K562 (cell line): Measurements from ENCODE around the gene DDX39A. TPM values are rescaled to one million over a fixed set of nuclear protein-coding genes. Genes with fewer than 3 reads are reported as not detected.

ENCODE experiments used
- CBX3 ChIP-seq, 2 experiments: IDR thresholded peaks; 1 replicate in 1 of 2; 2 replicates in 1 of 2; pipeline ENCODE4 v1.6.1; 2012; ENCODE audit warnings: inconsistent platforms in 2 of 2, low read length in 2 of 2, borderline replicate concordance in 1 of 2, control low read depth in 1 of 2
- ETV6 ChIP-seq, 3 experiments: fragments of 150-350 bp in 1 of 3; sonication (generic) in 1 of 3; formaldehyde crosslinking in 1 of 3; IDR thresholded peaks; 2 replicates each; pipeline versions ENCODE4 v1.6.1 to v1.8.0; 2014 to 2022; ENCODE audit warnings: borderline replicate concordance in 2 of 3, low read depth in 2 of 3, antibody characterized with exemption in 1 of 3, low read length in 1 of 3, mild to moderate bottlenecking in 1 of 3, missing genetic modification reagents in 1 of 3
- FOXA1 ChIP-seq: fragments of 450-650 bp; IDR thresholded peaks from 2 replicates; pipeline ENCODE4 v1.6.1; 2016; ENCODE audit warnings: mild to moderate bottlenecking, borderline replicate concordance
- HMG20A ChIP-seq: fragments of 450-650 bp; formaldehyde crosslinking; conservative IDR thresholded peaks from 2 replicates; pipeline ENCODE4 v1.4.0; 2020; ENCODE audit warnings: mild to moderate bottlenecking, mixed read lengths
- HNRNPLL ChIP-seq: fragments of 200-400 bp; formaldehyde crosslinking; IDR thresholded peaks from 2 replicates; pipeline ENCODE4 v1.6.1; 2017; ENCODE audit warnings: low read length, low read depth, mild to moderate bottlenecking; ENCODE audit not compliant: poor library complexity, severe bottlenecking
- KLF13 ChIP-seq: fragments of 450-650 bp; IDR thresholded peaks from 2 replicates; pipeline ENCODE4 v1.6.1; 2016; ENCODE audit warnings: missing genetic modification characterization, low read depth, mild to moderate bottlenecking, missing compliant biosample characterization, moderate library complexity, borderline replicate concordance
- LEF1 ChIP-seq: fragments of 450-650 bp; IDR thresholded peaks from 2 replicates; pipeline ENCODE4 v1.6.1; 2016; ENCODE audit warnings: mild to moderate bottlenecking
- NELFE ChIP-seq: IDR thresholded peaks from 2 replicates; pipeline ENCODE4 v1.6.1; 2011; ENCODE audit warnings: mild to moderate bottlenecking; ENCODE audit not compliant: insufficient read depth, insufficient read length
- PCBP1 ChIP-seq: fragments of 200-400 bp; formaldehyde crosslinking; IDR thresholded peaks from 2 replicates; pipeline ENCODE4 v1.6.1; 2018; ENCODE audit warnings: mild to moderate bottlenecking, low read depth, low read length; ENCODE audit not compliant: poor library complexity, severe bottlenecking
- PHF8 ChIP-seq: fragments of 200-600 bp; sonication (generic); IDR thresholded peaks from 2 replicates; pipeline ENCODE4 v1.6.1; 2012; ENCODE audit warnings: mixed run types, mild to moderate bottlenecking, inconsistent platforms, low read length, moderate library complexity, borderline replicate concordance
- THRAP3 ChIP-seq: fragments of 450-650 bp; IDR thresholded peaks from 2 replicates; pipeline ENCODE4 v1.6.1; 2016; ENCODE audit warnings: mild to moderate bottlenecking, inconsistent platforms, borderline replicate concordance
- TOE1 ChIP-seq, 2 experiments: fragments of 450-650 bp in 1 of 2; sonication (generic) in 1 of 2; formaldehyde crosslinking in 1 of 2; IDR thresholded peaks; 2 replicates each; pipeline versions ENCODE4 v1.7.1 to v1.8.0; 2016 to 2022; ENCODE audit warnings: borderline replicate concordance in 2 of 2, mild to moderate bottlenecking in 2 of 2, antibody characterized with exemption in 1 of 2, inconsistent platforms in 1 of 2, low read depth in 1 of 2, missing genetic modification reagents in 1 of 2, moderate library complexity in 1 of 2
- ZFP36 ChIP-seq: fragments of 150-350 bp; IDR thresholded peaks from 2 replicates; pipeline ENCODE4 v1.6.1; 2018; ENCODE audit warnings: low read length, low read depth; ENCODE audit not compliant: partially characterized antibody
- ZNF561 ChIP-seq: fragments of 450-650 bp; formaldehyde crosslinking; conservative IDR thresholded peaks from 2 replicates; pipeline ENCODE4 v1.4.0; 2020; ENCODE audit warnings: mild to moderate bottlenecking, moderate library complexity
- polyA plus RNA-seq, 8 experiments: library from polyadenylated mRNA; depleted of rRNA in 4 of 8; stranded (reverse) in 5 of 8; unstranded in 3 of 8; fragments of >200 nt; fragmentation: Nextera tagmentation in 2 of 8; fragmentation: Illumina TruSeq in 1 of 8; extraction: Ambion mirVana in 2 of 8; extraction: Trizol in 1 of 8; gene quantifications; 2 replicates each; pipeline versions ENCODE4 v1.2.1 to v1.2.3, GENCODE V29; 2011 to 2014; ENCODE audit warnings: inconsistent platforms in 1 of 8, missing spikeins in 1 of 8
- total RNA-seq, 7 experiments: library from RNA; depleted of rRNA in 6 of 7; stranded (reverse); fragments of >200 nt in 6 of 7; fragmentation: Illumina TruSeq in 2 of 7; extraction: Trizol in 2 of 7; gene quantifications; 2 replicates each; pipeline versions ENCODE4 v1.2.1 to v1.2.3, GENCODE V29; 2011 to 2021; ENCODE audit warnings: low replicate concordance in 1 of 7
- TF ChIP-seq, protein P1 (sequence below): fragments of 250-450 bp; sonication (Bioruptor Pico); IDR thresholded peaks from 2 replicates; pipeline ENCODE4 v1.8.0; 2022; ENCODE audit warnings: inconsistent platforms, mild to moderate bottlenecking, moderate library complexity, borderline replicate concordance
- TF ChIP-seq, protein P2 (sequence below): sonication (generic); formaldehyde crosslinking; IDR thresholded peaks from 2 replicates; pipeline ENCODE4 v1.8.1; 2023; ENCODE audit warnings: missing genetic modification reagents, mild to moderate bottlenecking, borderline replicate concordance
- TF ChIP-seq, protein P3 (sequence below): fragments of 450-650 bp; formaldehyde crosslinking; IDR thresholded peaks from 2 replicates; pipeline ENCODE4 v1.4.0; 2022; ENCODE audit warnings: missing genetic modification characterization

Gene DDX39A
- total and polyA plus RNA-seq, 9 of the 15 experiments (the other 6 are each of a cell fraction or from before 2014, with no cell fraction given), result 90.3 to 250 (median 188) TPM

DNA sequence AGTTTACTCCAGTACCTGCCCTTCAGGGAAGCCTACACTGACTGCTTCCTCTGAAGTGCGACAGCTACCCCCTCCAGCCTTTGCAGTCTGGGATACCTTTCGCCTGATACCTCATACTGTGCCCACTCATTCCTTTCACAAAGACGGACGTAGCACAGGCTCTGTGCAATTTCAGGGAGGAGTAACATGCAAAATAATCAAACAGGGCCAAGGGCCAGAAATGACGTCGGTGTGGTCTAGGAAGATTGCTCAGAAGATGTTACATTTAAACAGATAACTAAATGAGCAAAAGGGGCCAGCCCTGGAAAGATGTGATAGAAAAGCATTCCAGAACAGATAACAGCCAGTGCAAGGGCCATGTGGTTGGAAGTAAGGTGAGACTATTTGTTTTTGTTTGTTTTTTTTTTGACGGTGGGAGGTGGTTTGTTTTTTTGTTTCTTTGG is 6.6 kb upstream of the DDX39A start (continued):
- TF ChIP-seq, protein P1, sequence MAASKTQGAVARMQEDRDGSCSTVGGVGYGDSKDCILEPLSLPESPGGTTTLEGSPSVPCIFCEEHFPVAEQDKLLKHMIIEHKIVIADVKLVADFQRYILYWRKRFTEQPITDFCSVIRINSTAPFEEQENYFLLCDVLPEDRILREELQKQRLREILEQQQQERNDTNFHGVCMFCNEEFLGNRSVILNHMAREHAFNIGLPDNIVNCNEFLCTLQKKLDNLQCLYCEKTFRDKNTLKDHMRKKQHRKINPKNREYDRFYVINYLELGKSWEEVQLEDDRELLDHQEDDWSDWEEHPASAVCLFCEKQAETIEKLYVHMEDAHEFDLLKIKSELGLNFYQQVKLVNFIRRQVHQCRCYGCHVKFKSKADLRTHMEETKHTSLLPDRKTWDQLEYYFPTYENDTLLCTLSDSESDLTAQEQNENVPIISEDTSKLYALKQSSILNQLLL (CRISPR knock-in tag), result no peak
- TF ChIP-seq TOE1 (IDR thresholded peaks at IDR 0.05; ENCODE audit: borderline replicate concordance), result no peak
- TF ChIP-seq TOE1 (CRISPR knock-in tag; IDR thresholded peaks at IDR 0.05; ENCODE audit: borderline replicate concordance, low read depth), result no peak
- TF ChIP-seq PCBP1, result no peak
- TF ChIP-seq HMG20A, result no peak
- no peak for TF ChIP-seq PHF8
- TF ChIP-seq KLF13 (tag), result no peak
- TF ChIP-seq ETV6 (IDR thresholded peaks at IDR 0.05; ENCODE audit: borderline replicate concordance in 1 of 2, low read depth in 2 of 2, low read length in 1 of 2), result no peak
- no peak for TF ChIP-seq ETV6 (CRISPR knock-in tag; IDR thresholded peaks at IDR 0.05; ENCODE audit: borderline replicate concordance)
- TF ChIP-seq ZFP36, result no peak
- no peak for TF ChIP-seq HNRNPLL
- TF ChIP-seq, protein P2, sequence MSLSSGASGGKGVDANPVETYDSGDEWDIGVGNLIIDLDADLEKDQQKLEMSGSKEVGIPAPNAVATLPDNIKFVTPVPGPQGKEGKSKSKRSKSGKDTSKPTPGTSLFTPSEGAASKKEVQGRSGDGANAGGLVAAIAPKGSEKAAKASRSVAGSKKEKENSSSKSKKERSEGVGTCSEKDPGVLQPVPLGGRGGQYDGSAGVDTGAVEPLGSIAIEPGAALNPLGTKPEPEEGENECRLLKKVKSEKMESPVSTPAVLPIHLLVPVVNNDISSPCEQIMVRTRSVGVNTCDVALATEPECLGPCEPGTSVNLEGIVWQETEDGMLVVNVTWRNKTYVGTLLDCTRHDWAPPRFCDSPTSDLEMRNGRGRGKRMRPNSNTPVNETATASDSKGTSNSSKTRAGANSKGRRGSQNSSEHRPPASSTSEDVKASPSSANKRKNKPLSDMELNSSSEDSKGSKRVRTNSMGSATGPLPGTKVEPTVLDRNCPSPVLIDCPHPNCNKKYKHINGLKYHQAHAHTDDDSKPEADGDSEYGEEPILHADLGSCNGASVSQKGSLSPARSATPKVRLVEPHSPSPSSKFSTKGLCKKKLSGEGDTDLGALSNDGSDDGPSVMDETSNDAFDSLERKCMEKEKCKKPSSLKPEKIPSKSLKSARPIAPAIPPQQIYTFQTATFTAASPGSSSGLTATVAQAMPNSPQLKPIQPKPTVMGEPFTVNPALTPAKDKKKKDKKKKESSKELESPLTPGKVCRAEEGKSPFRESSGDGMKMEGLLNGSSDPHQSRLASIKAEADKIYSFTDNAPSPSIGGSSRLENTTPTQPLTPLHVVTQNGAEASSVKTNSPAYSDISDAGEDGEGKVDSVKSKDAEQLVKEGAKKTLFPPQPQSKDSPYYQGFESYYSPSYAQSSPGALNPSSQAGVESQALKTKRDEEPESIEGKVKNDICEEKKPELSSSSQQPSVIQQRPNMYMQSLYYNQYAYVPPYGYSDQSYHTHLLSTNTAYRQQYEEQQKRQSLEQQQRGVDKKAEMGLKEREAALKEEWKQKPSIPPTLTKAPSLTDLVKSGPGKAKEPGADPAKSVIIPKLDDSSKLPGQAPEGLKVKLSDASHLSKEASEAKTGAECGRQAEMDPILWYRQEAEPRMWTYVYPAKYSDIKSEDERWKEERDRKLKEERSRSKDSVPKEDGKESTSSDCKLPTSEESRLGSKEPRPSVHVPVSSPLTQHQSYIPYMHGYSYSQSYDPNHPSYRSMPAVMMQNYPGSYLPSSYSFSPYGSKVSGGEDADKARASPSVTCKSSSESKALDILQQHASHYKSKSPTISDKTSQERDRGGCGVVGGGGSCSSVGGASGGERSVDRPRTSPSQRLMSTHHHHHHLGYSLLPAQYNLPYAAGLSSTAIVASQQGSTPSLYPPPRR (CRISPR knock-in tag), result no peak
- no peak for TF ChIP-seq LEF1
- TF ChIP-seq ZNF561 (CRISPR knock-in tag), result no peak
- no peak for TF ChIP-seq CBX3 (IDR thresholded peaks at IDR 0.05; ENCODE audit: borderline replicate concordance in 1 of 2, low read length in 2 of 2)
- TF ChIP-seq, protein P3, sequence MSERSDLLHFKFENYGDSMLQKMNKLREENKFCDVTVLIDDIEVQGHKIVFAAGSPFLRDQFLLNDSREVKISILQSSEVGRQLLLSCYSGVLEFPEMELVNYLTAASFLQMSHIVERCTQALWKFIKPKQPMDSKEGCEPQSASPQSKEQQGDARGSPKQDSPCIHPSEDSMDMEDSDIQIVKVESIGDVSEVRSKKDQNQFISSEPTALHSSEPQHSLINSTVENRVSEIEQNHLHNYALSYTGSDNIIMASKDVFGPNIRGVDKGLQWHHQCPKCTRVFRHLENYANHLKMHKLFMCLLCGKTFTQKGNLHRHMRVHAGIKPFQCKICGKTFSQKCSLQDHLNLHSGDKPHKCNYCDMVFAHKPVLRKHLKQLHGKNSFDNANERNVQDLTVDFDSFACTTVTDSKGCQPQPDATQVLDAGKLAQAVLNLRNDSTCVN (CRISPR knock-in tag), result no peak
- TF ChIP-seq FOXA1, result no peak
- TF ChIP-seq THRAP3, result no peak
- TF ChIP-seq NELFE, result no peak
